NB4 (cell line): ENCODE results near the gene NCLN.

Source experiments
- CTCF ChIP-seq: IDR thresholded peaks from one replicate; pipeline ENCODE4 v1.5.1; 2012; ENCODE audit warnings: low read depth, low read length
- MYC ChIP-seq: IDR thresholded peaks from 2 replicates; pipeline ENCODE4 v1.6.1; 2011; ENCODE audit warnings: low read depth, low read length
- POLR2A ChIP-seq: IDR thresholded peaks from 2 replicates; pipeline ENCODE4 v1.6.1; 2011; ENCODE audit warnings: mild to moderate bottlenecking; ENCODE audit not compliant: insufficient read length; ENCODE audit errors: extremely low read depth

GRCh38 chr19:3146677-3147100 lies 39.0 kb upstream of the NCLN start:
- peak; percentile 71 for TF ChIP-seq CTCF
- TF ChIP-seq MYC: no peak
- no peak for TF ChIP-seq POLR2A
